Neural crest cell (in vitro differentiated cells): Measurements from ENCODE around the gene SLC38A10. TPM values are rescaled to one million over a fixed set of nuclear protein-coding genes. Genes with fewer than 3 reads are reported as not detected.

Experiments used
- DNase-seq: peaks from one replicate; pipeline ENCODE4 v3.0.0; 2021; ENCODE audit warnings: low read depth, mixed read lengths, low spot score
- H3K27ac Mint-ChIP-seq: one replicate; pipeline ENCODE4 v1.8.0; 2021; ENCODE audit warnings: mild to moderate bottlenecking, mixed read lengths; ENCODE audit not compliant: unreplicated experiment
- H3K27me3 Mint-ChIP-seq: 2 replicates; pipeline ENCODE4 v1.8.0; 2021; ENCODE audit warnings: low read depth, mild to moderate bottlenecking, mixed read lengths
- H3K36me3 Mint-ChIP-seq: 2 replicates; pipeline ENCODE4 v1.8.0; 2021; ENCODE audit warnings: low read depth, mild to moderate bottlenecking, mixed read lengths
- H3K4me1 Mint-ChIP-seq: 2 replicates; pipeline ENCODE4 v1.8.0; 2021; ENCODE audit warnings: mixed read lengths
- H3K4me3 Mint-ChIP-seq: one replicate; pipeline ENCODE4 v1.8.0; 2021; ENCODE audit warnings: mild to moderate bottlenecking, mixed read lengths
- H3K9me3 Mint-ChIP-seq: 2 replicates; pipeline ENCODE4 v1.8.0; 2021; ENCODE audit warnings: mixed read lengths
- total RNA-seq: library from RNA; stranded (reverse); gene quantifications from 2 replicates; pipeline ENCODE4 v1.2.1, GENCODE V29; 2021
- TF ChIP-seq, protein P1 (sequence below): fragments of 200-600 bp; sonication (generic); conservative IDR thresholded peaks from 2 replicates; pipeline ENCODE4 v1.5.0; 2021; ENCODE audit warnings: antibody characterized with exemption, mild to moderate bottlenecking

SLC38A10 gene
- total RNA-seq, 1 donor from 2014 or later, result 63.3 TPM

DNA sequence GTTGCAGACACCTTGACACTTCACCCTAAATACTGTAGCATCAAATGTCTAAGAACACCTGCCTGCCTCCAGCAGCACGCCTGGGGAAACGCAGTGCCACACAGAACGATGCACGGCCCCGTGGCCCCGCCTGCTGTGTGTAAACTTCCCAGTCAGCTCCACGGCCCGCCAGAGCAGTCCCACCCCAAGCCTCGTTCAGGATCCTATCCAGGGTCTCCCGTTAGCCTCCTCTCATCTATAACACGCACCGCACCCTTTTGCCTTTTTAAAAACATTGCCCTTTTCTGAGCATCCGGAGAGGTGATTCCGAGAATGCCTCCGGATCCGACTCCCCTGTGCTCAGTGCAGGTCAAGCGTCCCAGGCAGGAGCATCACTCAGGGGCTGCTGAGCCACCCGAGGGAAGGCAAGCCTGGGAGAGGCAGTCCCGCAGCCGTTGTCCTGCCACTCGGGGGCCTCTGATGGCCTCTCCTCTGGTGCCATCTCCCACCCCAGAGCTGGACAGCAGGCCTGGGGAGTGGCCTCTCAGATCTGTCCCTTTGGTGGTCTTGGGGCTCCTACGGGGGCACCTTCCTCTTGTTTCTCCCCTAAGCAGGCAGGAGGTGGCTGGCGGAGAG, 37.9 kb upstream of the SLC38A10 start:
- DNase-seq, result no peak
- Mint-ChIP-seq H3K4me1 (peaks cover 19% of the 10 kb centered on the region), H3K9me3 (no peaks in the 10 kb centered on the region), H3K36me3 (no peaks in the 10 kb centered on the region), H3K4me3 (peak overlapping the region; percentile 47), H3K27ac (no peak overlapping the region), H3K27me3 (peaks cover 5% of the 10 kb centered on the region)
- TF ChIP-seq, protein P1, sequence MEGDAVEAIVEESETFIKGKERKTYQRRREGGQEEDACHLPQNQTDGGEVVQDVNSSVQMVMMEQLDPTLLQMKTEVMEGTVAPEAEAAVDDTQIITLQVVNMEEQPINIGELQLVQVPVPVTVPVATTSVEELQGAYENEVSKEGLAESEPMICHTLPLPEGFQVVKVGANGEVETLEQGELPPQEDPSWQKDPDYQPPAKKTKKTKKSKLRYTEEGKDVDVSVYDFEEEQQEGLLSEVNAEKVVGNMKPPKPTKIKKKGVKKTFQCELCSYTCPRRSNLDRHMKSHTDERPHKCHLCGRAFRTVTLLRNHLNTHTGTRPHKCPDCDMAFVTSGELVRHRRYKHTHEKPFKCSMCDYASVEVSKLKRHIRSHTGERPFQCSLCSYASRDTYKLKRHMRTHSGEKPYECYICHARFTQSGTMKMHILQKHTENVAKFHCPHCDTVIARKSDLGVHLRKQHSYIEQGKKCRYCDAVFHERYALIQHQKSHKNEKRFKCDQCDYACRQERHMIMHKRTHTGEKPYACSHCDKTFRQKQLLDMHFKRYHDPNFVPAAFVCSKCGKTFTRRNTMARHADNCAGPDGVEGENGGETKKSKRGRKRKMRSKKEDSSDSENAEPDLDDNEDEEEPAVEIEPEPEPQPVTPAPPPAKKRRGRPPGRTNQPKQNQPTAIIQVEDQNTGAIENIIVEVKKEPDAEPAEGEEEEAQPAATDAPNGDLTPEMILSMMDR, result no peak

DNA sequence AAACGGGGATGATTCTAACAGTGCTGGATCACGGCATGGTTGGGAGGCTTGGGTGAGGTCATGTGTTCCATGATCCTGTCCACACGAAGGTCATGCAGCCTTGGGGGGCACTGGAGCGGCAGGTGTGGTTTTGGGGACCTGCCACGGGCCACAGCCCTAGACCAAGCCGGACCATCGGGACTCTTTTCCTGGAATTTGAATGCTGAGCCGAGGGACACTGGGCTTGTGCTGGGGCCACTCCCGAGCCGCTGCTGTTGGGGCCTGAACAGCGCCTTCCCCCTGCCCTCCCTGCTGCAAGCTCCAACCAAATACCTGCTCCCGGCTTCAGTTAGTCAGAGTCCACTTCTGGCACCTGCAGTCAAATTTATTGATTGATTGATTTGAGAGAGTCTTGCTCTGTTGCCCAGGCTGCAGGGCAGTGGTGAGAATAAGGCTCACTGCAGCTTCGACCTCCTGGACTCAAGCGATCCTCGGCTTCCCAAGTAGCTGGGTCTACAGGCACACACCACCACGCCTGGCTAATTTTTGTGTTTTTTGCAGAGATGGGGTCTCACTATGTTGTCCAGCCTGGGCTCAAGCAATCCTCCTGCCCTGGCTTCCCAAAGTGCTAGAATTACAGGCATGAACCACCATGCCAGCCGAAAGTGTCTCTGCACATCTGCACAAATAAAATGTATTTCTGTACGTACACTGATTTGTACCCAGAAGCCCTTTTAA, 37.2 kb upstream of the SLC38A10 start:
- DNase-seq, result no peak
- Mint-ChIP-seq H3K27me3 (peaks cover 5% of the 10 kb centered on the region), H3K4me1 (peaks cover 14% of the 10 kb centered on the region), H3K9me3 (no peaks in the 10 kb centered on the region), H3K27ac (no peak overlapping the region), H3K36me3 (no peaks in the 10 kb centered on the region), H3K4me3 (no peak overlapping the region)
- TF ChIP-seq, protein P1, result no peak

DNA sequence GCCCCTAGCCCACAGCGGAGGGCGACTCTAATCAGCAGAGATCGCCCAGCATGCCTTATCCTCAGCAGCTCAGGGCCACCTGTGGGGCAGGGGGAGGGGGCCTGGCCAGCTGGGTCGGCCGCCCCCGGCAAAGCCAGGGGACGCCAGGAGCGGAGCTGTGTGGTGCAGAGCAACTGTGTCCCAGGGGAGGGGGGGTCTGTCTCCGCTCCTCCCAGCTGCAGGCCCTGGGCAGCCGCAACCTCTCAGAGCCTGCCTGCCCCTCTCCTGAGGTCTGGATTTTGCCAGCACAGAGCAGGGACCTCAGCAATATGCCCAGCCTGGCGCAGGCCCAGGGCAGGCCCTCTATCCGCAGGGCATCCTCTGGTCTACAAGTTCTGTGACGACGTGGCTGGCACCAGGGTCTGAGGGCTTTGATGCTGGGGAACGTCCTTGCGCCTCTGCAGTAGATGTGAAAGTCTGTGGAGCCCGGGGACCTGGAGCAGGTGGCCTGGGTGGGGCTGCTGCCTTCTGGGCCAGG, 36.5 kb upstream of the SLC38A10 start:
- peaks cover 5% of the 10 kb centered on the region for H3K27me3 Mint-ChIP-seq
- peaks cover 14% of the 10 kb centered on the region for H3K4me1 Mint-ChIP-seq
- H3K36me3 Mint-ChIP-seq, result no peaks in the 10 kb centered on the region
- H3K9me3 Mint-ChIP-seq, result no peaks in the 10 kb centered on the region
- TF ChIP-seq, protein P1, result no peak
- H3K27ac Mint-ChIP-seq, result no peak overlapping the region
- no peak overlapping the region for H3K4me3 Mint-ChIP-seq
- no peak for DNase-seq

DNA sequence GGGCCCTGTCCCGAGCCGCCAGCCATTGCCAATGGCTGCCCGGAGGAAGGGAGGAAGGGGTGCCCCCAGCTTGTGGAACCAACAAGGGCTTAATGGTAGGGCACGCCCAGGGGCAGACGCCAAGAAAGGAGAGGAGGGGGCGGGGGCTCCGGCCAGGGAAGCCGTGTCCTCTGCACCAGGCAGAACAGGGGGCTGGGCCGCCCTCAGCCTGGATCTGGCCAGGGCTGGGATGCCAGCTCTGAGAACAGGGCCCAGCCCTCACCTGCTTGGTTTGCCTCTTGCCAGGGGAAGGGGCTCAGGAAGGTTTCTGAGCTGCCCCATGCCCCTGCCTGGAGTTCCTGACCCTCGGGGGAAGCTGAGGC, 35.8 kb upstream of the SLC38A10 start:
- H3K36me3 Mint-ChIP-seq, result no peaks in the 10 kb centered on the region
- H3K9me3 Mint-ChIP-seq, result no peaks in the 10 kb centered on the region
- H3K27ac Mint-ChIP-seq, result no peak overlapping the region
- H3K27me3 Mint-ChIP-seq, result peaks cover 5% of the 10 kb centered on the region
- no peak overlapping the region for H3K4me3 Mint-ChIP-seq
- no peak for DNase-seq
- TF ChIP-seq, protein P1, result no peak
- peaks cover 14% of the 10 kb centered on the region for H3K4me1 Mint-ChIP-seq

DNA sequence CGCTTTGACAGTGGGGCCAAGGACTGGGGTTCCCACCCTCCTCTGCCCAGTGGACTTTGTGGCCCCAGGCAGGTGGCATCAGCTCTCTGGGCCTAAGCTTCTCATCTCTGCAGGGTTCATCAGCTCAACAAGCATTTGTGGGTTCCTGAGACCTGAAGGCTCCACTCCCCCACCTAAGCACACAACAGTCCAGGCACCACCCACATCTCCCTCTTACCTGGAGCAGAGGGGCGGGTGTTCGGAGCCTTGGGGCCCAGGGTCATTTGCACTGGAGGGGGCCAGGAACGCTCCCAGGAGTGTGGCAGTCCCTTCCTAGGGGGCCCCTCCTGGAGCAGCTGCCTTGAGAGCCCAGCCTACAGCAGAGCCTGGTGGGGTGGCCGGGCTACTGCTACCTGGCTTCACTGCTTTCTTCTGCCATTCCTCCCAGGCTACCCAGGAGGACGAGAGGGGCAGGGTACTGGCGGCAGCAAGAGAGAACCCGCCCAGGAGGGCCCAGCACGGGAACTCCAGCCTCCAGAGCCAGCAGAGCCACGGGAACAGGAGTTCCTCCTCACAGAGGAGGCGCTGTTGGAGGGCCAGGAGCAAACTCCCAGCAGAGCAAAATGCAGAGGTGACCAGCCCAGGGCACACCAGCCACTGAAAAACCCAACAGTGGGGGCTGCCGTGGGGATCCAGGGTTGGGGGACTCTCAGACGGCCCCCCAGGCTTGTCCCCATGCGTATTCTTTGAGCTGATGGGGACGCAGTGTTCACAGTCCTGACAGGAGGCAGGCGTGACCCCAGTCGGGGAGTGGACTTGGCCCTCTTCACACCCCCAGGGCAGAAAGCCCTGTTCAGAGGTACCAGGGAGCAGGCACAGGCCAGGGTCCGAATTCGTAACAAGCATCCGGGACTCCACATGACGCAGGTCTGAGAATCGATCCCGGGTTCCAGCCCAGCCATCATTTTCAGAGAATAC, 35.1 kb upstream of the SLC38A10 start:
- Mint-ChIP-seq H3K27me3 (peaks cover 5% of the 10 kb centered on the region), H3K4me3 (no peak overlapping the region), H3K36me3 (no peaks in the 10 kb centered on the region), H3K27ac (no peak overlapping the region), H3K4me1 (peaks cover 10% of the 10 kb centered on the region), H3K9me3 (no peaks in the 10 kb centered on the region)
- DNase-seq, result no peak
- TF ChIP-seq, protein P1, result no peak
